IMR-90 (cell line): ENCODE measurements around the gene GPR27. TPM values are rescaled to one million over a fixed set of nuclear protein-coding genes. Genes with fewer than 3 reads are reported as not detected.

Experiments used
- ATAC-seq: fragments of 200-7000 bp; cut with Tn5 transposase; 2 replicates; pipeline ENCODE4 v1.9.1; 2020; ENCODE audit warnings: low read depth, mild to moderate bottlenecking, moderate library complexity
- BruUV-seq: library from RNA; stranded (reverse); fragments of 400-500 nt; replicated peaks from 2 replicates; lab custom pipeline; 2021; lab: Mats Ljungman, UMichigan
- CTCF ChIA-PET: fragments of 300-600 bp; formaldehyde crosslinking; extraction: SDS; loops from one replicate; lab custom pipeline; 2021; ENCODE audit warnings: antibody characterized with exemption; lab: Yijun Ruan, JAX
- POLR2A ChIA-PET: fragments of 300-600 bp; sonication (Branson Sonifier 250); formaldehyde crosslinking; loops from one replicate; lab custom pipeline; 2022; ENCODE audit warnings: antibody characterized with exemption; ENCODE audit not compliant: unreplicated experiment; lab: Charles Lee
- DNase-seq: peaks from one replicate; pipeline ENCODE4 v3.0.0; 2013
- H2AFZ ChIP-seq: replicated peaks from 2 replicates; pipeline ENCODE3; 2013; ENCODE audit warnings: low read length, mild to moderate bottlenecking; ENCODE audit not compliant: poor library complexity
- H2AK5ac ChIP-seq: 2 replicates; pipeline ENCODE4 v1.6.1; 2013; ENCODE audit warnings: low read depth, low read length, inconsistent platforms
- H2AK9ac ChIP-seq: replicated peaks from 2 replicates; pipeline ENCODE3; 2013; ENCODE audit warnings: mild to moderate bottlenecking, low read depth, low read length, moderate library complexity; ENCODE audit not compliant: poor library complexity
- H2BK120ac ChIP-seq: 2 replicates; pipeline ENCODE4 v1.6.1; 2013; ENCODE audit warnings: low read depth, low read length, inconsistent platforms
- H2BK15ac ChIP-seq: 3 replicates; pipeline ENCODE4 v1.6.1; 2013; ENCODE audit warnings: low read depth, low read length, inconsistent platforms
- H2BK20ac ChIP-seq: 2 replicates; pipeline ENCODE4 v1.6.1; 2013; ENCODE audit warnings: low read depth, mild to moderate bottlenecking, inconsistent platforms, low read length, moderate library complexity
- H2BK5ac ChIP-seq: 2 replicates; pipeline ENCODE4 v1.6.1; 2013; ENCODE audit warnings: mild to moderate bottlenecking, low read depth, low read length, inconsistent platforms; ENCODE audit not compliant: poor library complexity, severe bottlenecking
- H3K14ac ChIP-seq: replicated peaks from 2 replicates; pipeline ENCODE4 v1.6.1; 2013; ENCODE audit warnings: low read depth, low read length, inconsistent platforms
- H3K18ac ChIP-seq: 2 replicates; pipeline ENCODE4 v1.6.1; 2013; ENCODE audit warnings: low read depth, low read length, control low read depth
- H3K23ac ChIP-seq: 2 replicates; pipeline ENCODE4 v1.6.1; 2013; ENCODE audit warnings: low read depth, low read length, inconsistent platforms
- H3K27ac ChIP-seq: 2 replicates; pipeline ENCODE4 v1.5.1; 2013; ENCODE audit warnings: mild to moderate bottlenecking, control low read depth, low read length; ENCODE audit not compliant: insufficient read depth
- H3K27me3 ChIP-seq: 2 replicates; pipeline ENCODE4 v1.6.1; 2013; ENCODE audit warnings: low read length; ENCODE audit not compliant: control insufficient read depth, insufficient read depth
- H3K36me3 ChIP-seq: 2 replicates; pipeline ENCODE4 v1.6.1; 2013; ENCODE audit warnings: low read length, mixed read lengths; ENCODE audit not compliant: control insufficient read depth, insufficient read depth
- H3K4ac ChIP-seq: 2 replicates; pipeline ENCODE4 v1.6.1; 2013; ENCODE audit warnings: low read depth, low read length, inconsistent platforms
- H3K4me1 ChIP-seq: 2 replicates; pipeline ENCODE4 v1.6.1; 2013; ENCODE audit warnings: low read length, mixed read lengths; ENCODE audit not compliant: control insufficient read depth, insufficient read depth
- H3K4me2 ChIP-seq: 2 replicates; pipeline ENCODE4 v1.6.1; 2013; ENCODE audit warnings: low read depth, mild to moderate bottlenecking, control low read depth, low read length, moderate library complexity
- H3K4me3 ChIP-seq: 2 replicates; pipeline ENCODE4 v1.5.1; 2013; ENCODE audit warnings: low read depth, mild to moderate bottlenecking, control low read depth, low read length, moderate library complexity; ENCODE audit not compliant: insufficient read depth
- H3K56ac ChIP-seq: 2 replicates; pipeline ENCODE4 v1.6.1; 2013; ENCODE audit warnings: low read length, inconsistent platforms; ENCODE audit not compliant: insufficient read depth; ENCODE audit errors: extremely low read depth
- H3K79me1 ChIP-seq, 2 experiments: 2 replicates each; pipeline ENCODE4 v1.6.1; 2013; ENCODE audit warnings: low read length in 2 of 2, inconsistent platforms in 1 of 2, low read depth in 1 of 2
- H3K9ac ChIP-seq: 2 replicates; pipeline ENCODE4 v1.6.1; 2013; ENCODE audit warnings: low read depth, low read length, control low read depth
- H3K9me1 ChIP-seq: 2 replicates; pipeline ENCODE4 v1.6.1; 2013; ENCODE audit warnings: low read length, inconsistent platforms; ENCODE audit not compliant: insufficient read depth
- H3K9me3 ChIP-seq: 2 replicates; pipeline ENCODE4 v1.6.1; 2013; ENCODE audit warnings: low read length; ENCODE audit not compliant: control insufficient read depth, insufficient read depth
- H4K20me1 ChIP-seq: 2 replicates; pipeline ENCODE4 v1.6.1; 2013; ENCODE audit warnings: low read length, inconsistent platforms; ENCODE audit not compliant: insufficient read depth
- H4K5ac ChIP-seq: 2 replicates; pipeline ENCODE4 v1.6.1; 2013; ENCODE audit warnings: mild to moderate bottlenecking, low read depth, low read length, control low read depth
- H4K8ac ChIP-seq, 2 experiments: 2 replicates each; pipeline ENCODE4 v1.6.1; 2013; ENCODE audit warnings: low read depth in 2 of 2, low read length in 2 of 2, control low read depth in 1 of 2, inconsistent platforms in 1 of 2
- H4K91ac ChIP-seq: 2 replicates; pipeline ENCODE4 v1.6.1; 2013; ENCODE audit warnings: low read depth, low read length, inconsistent platforms; ENCODE audit not compliant: insufficient read depth
- BHLHE40 ChIP-seq: fragments of 150-350 bp; IDR thresholded peaks from 2 replicates; pipeline ENCODE4 v1.6.1; 2016; ENCODE audit warnings: mild to moderate bottlenecking, low read depth, low read length
- CEBPB ChIP-seq: IDR thresholded peaks from 2 replicates; pipeline ENCODE4 v1.6.1; 2012; ENCODE audit warnings: low read depth, low read length, improper control_type of control experiment
- CHD1 ChIP-seq: IDR thresholded peaks from 2 replicates; pipeline ENCODE4 v1.6.1; 2012; ENCODE audit warnings: low read depth, low read length, improper control_type of control experiment
- ELK1 ChIP-seq: fragments of 150-350 bp; IDR thresholded peaks from 2 replicates; pipeline ENCODE4 v1.6.1; 2016; ENCODE audit warnings: low read depth, mild to moderate bottlenecking, low read length, moderate library complexity, borderline replicate concordance
- FOS ChIP-seq: fragments of 150-350 bp; IDR thresholded peaks from 2 replicates; pipeline ENCODE4 v1.6.1; 2016; ENCODE audit warnings: low read depth, low read length
- MAFK ChIP-seq: IDR thresholded peaks from 2 replicates; pipeline ENCODE4 v1.6.1; 2012; ENCODE audit warnings: low read depth, low read length, improper control_type of control experiment
- MAZ ChIP-seq: IDR thresholded peaks from 2 replicates; pipeline ENCODE4 v1.6.1; 2012; ENCODE audit warnings: low read depth, mild to moderate bottlenecking, low read length, improper control_type of control experiment, moderate library complexity, borderline replicate concordance
- MXI1 ChIP-seq: IDR thresholded peaks from 2 replicates; pipeline ENCODE4 v1.6.1; 2012; ENCODE audit warnings: low read depth, mild to moderate bottlenecking, low read length, moderate library complexity, borderline replicate concordance
- NFE2L2 ChIP-seq: fragments of 150-350 bp; IDR thresholded peaks from 2 replicates; pipeline ENCODE4 v1.6.1; 2016; ENCODE audit warnings: low read depth, mild to moderate bottlenecking, low read length
- POLR2A ChIP-seq: IDR thresholded peaks from 2 replicates; pipeline ENCODE4 v1.6.1; 2012; ENCODE audit warnings: mild to moderate bottlenecking, low read depth, low read length
- RAD21 ChIP-seq: IDR thresholded peaks from 2 replicates; pipeline ENCODE4 v1.6.1; 2012; ENCODE audit warnings: low read length, improper control_type of control experiment
- RCOR1 ChIP-seq: IDR thresholded peaks from 2 replicates; pipeline ENCODE4 v1.6.1; 2012; ENCODE audit warnings: mild to moderate bottlenecking, low read length, improper control_type of control experiment; ENCODE audit not compliant: insufficient replicate concordance
- RFX5 ChIP-seq: IDR thresholded peaks from 2 replicates; pipeline ENCODE4 v1.8.0; 2012; ENCODE audit warnings: low read depth, mild to moderate bottlenecking, low read length, moderate library complexity
- SMC3 ChIP-seq: fragments of 150-350 bp; IDR thresholded peaks from 2 replicates; pipeline ENCODE4 v1.6.1; 2016; ENCODE audit warnings: low read depth, mild to moderate bottlenecking, antibody characterized with exemption, low read length, moderate library complexity
- USF2 ChIP-seq: fragments of 150-350 bp; IDR thresholded peaks from 2 replicates; pipeline ENCODE4 v1.6.1; 2017; ENCODE audit warnings: mild to moderate bottlenecking, antibody characterized with exemption, low read length, low read depth
- WGBS, 2 experiments: methylation state at CpG; one replicate each; pipeline versions ENCODE4 v1.1.5 to v1.1.7; 2013; ENCODE audit warnings: missing lambda C conversion rate in 2 of 2; ENCODE audit not compliant: insufficient read length in 1 of 2; ENCODE audit errors: extremely low coverage in 2 of 2; 5-methylcytosine and 5-hydroxymethylcytosine counted together
- dilution Hi-C: fragments of 300-500 bp; cut with HindIII; formaldehyde crosslinking; loops from one replicate; pipeline ENCODE4 v1.14.3; 2018; ENCODE audit warnings: low sequenced_read_pairs; ENCODE audit not compliant: unreplicated experiment
- in situ Hi-C: fragments of 300-500 bp; cut with MboI; formaldehyde crosslinking; loops from 3 replicates; pipeline ENCODE4 v1.14.3; 2019; ENCODE audit warnings: low sequenced_read_pairs, inconsistent platforms, mixed read lengths
- intact Hi-C: fragments of 100-400 bp; cut with micrococcal nuclease; formaldehyde crosslinking; loops from 2 replicates; pipeline ENCODE4 v1.10.0; 2022
- polyA plus RNA-seq, 3 experiments: library from polyadenylated mRNA; depleted of rRNA; stranded (reverse); fragments of >200 nt; gene quantifications; 2 replicates each; pipeline ENCODE4 v1.2.3, GENCODE V29; 2012; ENCODE audit warnings: low replicate concordance in 1 of 3
- total RNA-seq: library from RNA; depleted of rRNA; stranded (reverse); fragments of >200 nt; gene quantifications from 2 replicates; pipeline ENCODE4 v1.2.3, GENCODE V29; 2012
- TF ChIP-seq, protein P1 (sequence below): conservative IDR thresholded peaks from 2 replicates; pipeline ENCODE4 v1.5.1; 2012; ENCODE audit warnings: mild to moderate bottlenecking, low read depth, low read length, improper control_type of control experiment

The GPR27 gene
- total and polyA plus RNA-seq, 2 of the 4 experiments (the other 2 are of a cell fraction): not detected

- no peak overlapping the region for H3K4me2 ChIP-seq
- no TSS peak for BruUV-seq
- H3K79me1 ChIP-seq: no peaks in the 10 kb centered on the region
- H4K20me1 ChIP-seq: no peaks in the 10 kb centered on the region
- no peak overlapping the region for H3K18ac ChIP-seq
- H2AK9ac ChIP-seq: no peak overlapping the region
- H4K5ac ChIP-seq: no peak overlapping the region
- H2BK15ac ChIP-seq: no peak overlapping the region
- H3K36me3 ChIP-seq: no peaks in the 10 kb centered on the region
- ChIA-PET POLR2A (no interaction called here), CTCF (interaction anchor here (0.7 kb wide), 1 partner anchor 1081 kb away, joined by 4 read pairs; no protein-coding TSS in a partner anchor)
- no peak overlapping the region for H4K8ac ChIP-seq
- no peak overlapping the region for H2BK120ac ChIP-seq
- no peaks in the 10 kb centered on the region for H3K9me1 ChIP-seq
- H2AFZ ChIP-seq: no peak overlapping the region
- no peak overlapping the region for H3K4me3 ChIP-seq
- no peak overlapping the region for H2AK5ac ChIP-seq
- no peak for TF ChIP-seq RAD21
- TF ChIP-seq FOS: no peak
- TF ChIP-seq CHD1: no peak
- no peak for TF ChIP-seq POLR2A
- TF ChIP-seq NFE2L2: no peak
- TF ChIP-seq MXI1: no peak
- TF ChIP-seq ELK1: no peak
- TF ChIP-seq SMC3: no peak
- TF ChIP-seq USF2: no peak
- no peak for TF ChIP-seq MAZ
- TF ChIP-seq, protein P1, sequence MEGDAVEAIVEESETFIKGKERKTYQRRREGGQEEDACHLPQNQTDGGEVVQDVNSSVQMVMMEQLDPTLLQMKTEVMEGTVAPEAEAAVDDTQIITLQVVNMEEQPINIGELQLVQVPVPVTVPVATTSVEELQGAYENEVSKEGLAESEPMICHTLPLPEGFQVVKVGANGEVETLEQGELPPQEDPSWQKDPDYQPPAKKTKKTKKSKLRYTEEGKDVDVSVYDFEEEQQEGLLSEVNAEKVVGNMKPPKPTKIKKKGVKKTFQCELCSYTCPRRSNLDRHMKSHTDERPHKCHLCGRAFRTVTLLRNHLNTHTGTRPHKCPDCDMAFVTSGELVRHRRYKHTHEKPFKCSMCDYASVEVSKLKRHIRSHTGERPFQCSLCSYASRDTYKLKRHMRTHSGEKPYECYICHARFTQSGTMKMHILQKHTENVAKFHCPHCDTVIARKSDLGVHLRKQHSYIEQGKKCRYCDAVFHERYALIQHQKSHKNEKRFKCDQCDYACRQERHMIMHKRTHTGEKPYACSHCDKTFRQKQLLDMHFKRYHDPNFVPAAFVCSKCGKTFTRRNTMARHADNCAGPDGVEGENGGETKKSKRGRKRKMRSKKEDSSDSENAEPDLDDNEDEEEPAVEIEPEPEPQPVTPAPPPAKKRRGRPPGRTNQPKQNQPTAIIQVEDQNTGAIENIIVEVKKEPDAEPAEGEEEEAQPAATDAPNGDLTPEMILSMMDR: no peak
- no peak for TF ChIP-seq BHLHE40
- TF ChIP-seq CEBPB: no peak
- no peak for TF ChIP-seq MAFK
- TF ChIP-seq RFX5: no peak
- TF ChIP-seq RCOR1: no peak
- H3K27me3 ChIP-seq: peaks cover 9% of the 10 kb centered on the region; the same call in 1 of the 2 replicates
- no peak overlapping the region for H3K14ac ChIP-seq
- H3K23ac ChIP-seq: no peak overlapping the region
- no peak overlapping the region for H2BK5ac ChIP-seq
- no peak overlapping the region for H3K27ac ChIP-seq
- DNase-seq (no peak), ATAC-seq (no peak)
- no peaks in the 10 kb centered on the region for H3K9me3 ChIP-seq
- no peak overlapping the region for H3K56ac ChIP-seq
- in situ Hi-C loops (no loop called here), dilution Hi-C loops (no loop called here), intact Hi-C loops (no loop called here)
- no peak overlapping the region for H3K9ac ChIP-seq
- WGBS, 2 experiments: 80% methylated on average over 4 of the region's 7 CpGs; no CpG with 5 or more reads in 1 of the 2 experiments
- no peaks in the 10 kb centered on the region; the same call in 1 of the 2 replicates for H3K4me1 ChIP-seq
- no peak overlapping the region for H3K4ac ChIP-seq
- H2BK20ac ChIP-seq: no peak overlapping the region
- H4K91ac ChIP-seq: no peak overlapping the region
Observed at GRCh38 chr3:71708476-71709105, 45.1 kb upstream of the GPR27 start.
